ENCODE measurements around the gene PITPNC1.
"Not testable (repeated sequence)": the region's sequence is repeated elsewhere in the genome, so short reads cannot be mapped to it uniquely, and the experiment has no call there.

The PITPNC1 gene

GRCh38 chr17:67628580-67629013 lies 251.5 kb downstream of the PITPNC1 start:
- no peak for TF ChIP-seq ZNF274 (IDR thresholded peaks at IDR 0.05; ENCODE audit: low read depth, low read length)
- no peak for TF ChIP-seq YY1 (IDR thresholded peaks at IDR 0.05; ENCODE audit: insufficient read depth, insufficient read length)
- TF ChIP-seq SUZ12 (IDR thresholded peaks at IDR 0.05; ENCODE audit: extremely low read depth, insufficient read depth, insufficient read length), result no peak
- H3K4me3 ChIP-seq (ENCODE audit: insufficient read length, low read depth), result no peak overlapping the region
- H3K27me3 ChIP-seq (ENCODE audit: insufficient read depth, insufficient read length), result no peaks in the 10 kb centered on the region
- H3K4me1 ChIP-seq (ENCODE audit: insufficient read depth, insufficient read length), result peaks cover 4% of the 10 kb centered on the region
- peaks cover 6% of the 10 kb centered on the region for H3K36me3 ChIP-seq (ENCODE audit: insufficient read depth, insufficient read length, low read length)
- H3K9ac ChIP-seq (ENCODE audit: insufficient read length, low read depth), result peak overlapping the region; percentile 17
- no peaks in the 10 kb centered on the region for H3K9me3 ChIP-seq (ENCODE audit: insufficient read depth, low read length)
- no peak for DNase-seq (ENCODE audit: low read depth, low spot score)

GRCh38 chr17:67629971-67630320 lies 252.9 kb downstream of the PITPNC1 start:
- Histone ChIP-seq H3K4me3 (ENCODE audit: insufficient read length, low read depth) (no peak overlapping the region), H3K9me3 (ENCODE audit: insufficient read depth, low read length) (no peaks in the 10 kb centered on the region), H3K36me3 (ENCODE audit: insufficient read depth, insufficient read length, low read length) (peaks cover 6% of the 10 kb centered on the region), H3K9ac (ENCODE audit: insufficient read length, low read depth) (no peak overlapping the region), H3K27me3 (ENCODE audit: insufficient read depth, insufficient read length) (no peaks in the 10 kb centered on the region), H3K4me1 (ENCODE audit: insufficient read depth, insufficient read length) (peaks cover 4% of the 10 kb centered on the region)
- DNase-seq (ENCODE audit: low read depth, low spot score), result no peak
- TF ChIP-seq SUZ12 (IDR thresholded peaks at IDR 0.05; ENCODE audit: extremely low read depth, insufficient read depth, insufficient read length) (no peak), YY1 (IDR thresholded peaks at IDR 0.05; ENCODE audit: insufficient read depth, insufficient read length) (no peak), ZNF274 (IDR thresholded peaks at IDR 0.05; ENCODE audit: low read depth, low read length) (no peak)

GRCh38 chr17:67630836-67631235 lies 253.8 kb downstream of the PITPNC1 start:
- not testable (repeated sequence) for H3K36me3 ChIP-seq (ENCODE audit: insufficient read depth, insufficient read length, low read length); H3K9me3 ChIP-seq (ENCODE audit: insufficient read depth, low read length); H3K4me1 ChIP-seq (ENCODE audit: insufficient read depth, insufficient read length); H3K4me3 ChIP-seq (ENCODE audit: insufficient read length, low read depth); H3K9ac ChIP-seq (ENCODE audit: insufficient read length, low read depth); H3K27me3 ChIP-seq (ENCODE audit: insufficient read depth, insufficient read length); DNase-seq (ENCODE audit: low read depth, low spot score)

DNA sequence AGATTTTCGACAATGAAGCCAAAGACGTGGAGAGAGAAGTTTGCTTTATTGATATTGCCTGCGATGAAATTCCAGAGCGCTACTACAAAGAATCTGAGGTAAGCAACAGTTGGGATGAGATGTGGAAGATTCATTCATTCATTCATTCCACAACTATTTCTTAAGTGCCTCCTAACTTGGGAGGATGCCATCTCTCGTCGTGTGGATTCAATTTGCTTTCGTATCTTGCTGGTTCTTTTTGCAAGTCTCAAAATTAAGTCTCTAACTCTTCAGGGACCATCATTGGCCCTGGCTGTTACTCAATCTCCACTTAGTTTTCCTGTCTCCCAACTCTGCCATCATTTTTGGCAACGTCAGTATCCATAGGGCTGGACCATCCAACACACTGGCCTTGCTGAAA lies 255.1 kb downstream of the PITPNC1 start:
- TF ChIP-seq ZNF274 (IDR thresholded peaks at IDR 0.05; ENCODE audit: low read depth, low read length) (no peak), SUZ12 (IDR thresholded peaks at IDR 0.05; ENCODE audit: extremely low read depth, insufficient read depth, insufficient read length) (no peak), YY1 (IDR thresholded peaks at IDR 0.05; ENCODE audit: insufficient read depth, insufficient read length) (no peak)
- Histone ChIP-seq H3K9me3 (ENCODE audit: insufficient read depth, low read length) (no peaks in the 10 kb centered on the region), H3K36me3 (ENCODE audit: insufficient read depth, insufficient read length, low read length) (peaks cover 6% of the 10 kb centered on the region), H3K4me1 (ENCODE audit: insufficient read depth, insufficient read length) (peaks cover 4% of the 10 kb centered on the region), H3K27me3 (ENCODE audit: insufficient read depth, insufficient read length) (no peaks in the 10 kb centered on the region), H3K4me3 (ENCODE audit: insufficient read length, low read depth) (no peak overlapping the region), H3K9ac (ENCODE audit: insufficient read length, low read depth) (no peak overlapping the region)
- no peak for DNase-seq (ENCODE audit: low read depth, low spot score)

GRCh38 chr17:67633751-67634211 lies 256.7 kb downstream of the PITPNC1 start:
- no peaks in the 10 kb centered on the region for H3K27me3 ChIP-seq (ENCODE audit: insufficient read depth, insufficient read length)
- H3K4me1 ChIP-seq (ENCODE audit: insufficient read depth, insufficient read length), result no peaks in the 10 kb centered on the region
- H3K36me3 ChIP-seq (ENCODE audit: insufficient read depth, insufficient read length, low read length), result peaks cover 6% of the 10 kb centered on the region
- H3K9ac ChIP-seq (ENCODE audit: insufficient read length, low read depth), result no peak overlapping the region
- no peak for TF ChIP-seq ZNF274 (IDR thresholded peaks at IDR 0.05; ENCODE audit: low read depth, low read length)
- no peak for TF ChIP-seq SUZ12 (IDR thresholded peaks at IDR 0.05; ENCODE audit: extremely low read depth, insufficient read depth, insufficient read length)
- no peak for TF ChIP-seq YY1 (IDR thresholded peaks at IDR 0.05; ENCODE audit: insufficient read depth, insufficient read length)
- DNase-seq (ENCODE audit: low read depth, low spot score), result no peak
- no peak overlapping the region for H3K4me3 ChIP-seq (ENCODE audit: insufficient read length, low read depth)
- no peaks in the 10 kb centered on the region for H3K9me3 ChIP-seq (ENCODE audit: insufficient read depth, low read length)

- TF ChIP-seq ZNF274 (IDR thresholded peaks at IDR 0.05; ENCODE audit: low read depth, low read length) (no peak), YY1 (IDR thresholded peaks at IDR 0.05; ENCODE audit: insufficient read depth, insufficient read length) (no peak), SUZ12 (IDR thresholded peaks at IDR 0.05; ENCODE audit: extremely low read depth, insufficient read depth, insufficient read length) (no peak)
- Histone ChIP-seq H3K4me3 (ENCODE audit: insufficient read length, low read depth) (no peak overlapping the region), H3K36me3 (ENCODE audit: insufficient read depth, insufficient read length, low read length) (peaks cover 6% of the 10 kb centered on the region), H3K4me1 (ENCODE audit: insufficient read depth, insufficient read length) (no peaks in the 10 kb centered on the region), H3K9me3 (ENCODE audit: insufficient read depth, low read length) (no peaks in the 10 kb centered on the region), H3K27me3 (ENCODE audit: insufficient read depth, insufficient read length) (no peaks in the 10 kb centered on the region), H3K9ac (ENCODE audit: insufficient read length, low read depth) (no peak overlapping the region)
- no peak for DNase-seq (ENCODE audit: low read depth, low spot score)
These were observed 258.6 kb downstream of the PITPNC1 start for GRCh38 chr17:67635681-67636080.

DNA sequence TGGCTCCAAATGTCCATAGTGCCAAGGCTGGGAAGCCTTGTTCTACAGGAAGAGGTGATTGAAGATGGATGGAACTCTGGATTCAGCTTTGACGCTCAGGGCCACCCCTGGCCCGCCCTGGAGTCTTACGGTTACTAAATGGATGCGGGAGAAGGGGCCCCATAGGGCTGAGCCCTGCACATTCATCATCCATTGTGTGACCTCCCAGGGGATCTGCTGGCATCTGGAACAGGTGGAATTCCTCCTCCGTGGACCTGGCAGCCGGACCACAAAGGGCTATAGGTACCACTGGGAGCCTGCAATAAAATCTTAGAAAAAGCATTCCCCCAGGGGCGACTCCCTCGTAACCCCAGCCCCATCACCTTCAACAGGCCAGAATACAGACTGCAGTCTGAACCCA lies 259.2 kb downstream of the PITPNC1 start:
- Histone ChIP-seq H3K36me3 (ENCODE audit: insufficient read depth, insufficient read length, low read length) (peaks cover 6% of the 10 kb centered on the region), H3K4me3 (ENCODE audit: insufficient read length, low read depth) (no peak overlapping the region), H3K4me1 (ENCODE audit: insufficient read depth, insufficient read length) (no peaks in the 10 kb centered on the region), H3K9me3 (ENCODE audit: insufficient read depth, low read length) (no peaks in the 10 kb centered on the region), H3K27me3 (ENCODE audit: insufficient read depth, insufficient read length) (no peaks in the 10 kb centered on the region), H3K9ac (ENCODE audit: insufficient read length, low read depth) (no peak overlapping the region)
- no peak for TF ChIP-seq ZNF274 (IDR thresholded peaks at IDR 0.05; ENCODE audit: low read depth, low read length)
- no peak for TF ChIP-seq YY1 (IDR thresholded peaks at IDR 0.05; ENCODE audit: insufficient read depth, insufficient read length)
- TF ChIP-seq SUZ12 (IDR thresholded peaks at IDR 0.05; ENCODE audit: extremely low read depth, insufficient read depth, insufficient read length), result no peak
- DNase-seq (ENCODE audit: low read depth, low spot score), result no peak
